Measurements from ENCODE around the gene FGFR4. TPM values are rescaled to one million over a fixed set of nuclear protein-coding genes. Genes with fewer than 3 reads are reported as not detected.
A peak's percentile ranks its signal among the peaks of the same experiment; 100 is the strongest.

Gene FGFR4
- 12.0 TPM for total RNA-seq

DNA sequence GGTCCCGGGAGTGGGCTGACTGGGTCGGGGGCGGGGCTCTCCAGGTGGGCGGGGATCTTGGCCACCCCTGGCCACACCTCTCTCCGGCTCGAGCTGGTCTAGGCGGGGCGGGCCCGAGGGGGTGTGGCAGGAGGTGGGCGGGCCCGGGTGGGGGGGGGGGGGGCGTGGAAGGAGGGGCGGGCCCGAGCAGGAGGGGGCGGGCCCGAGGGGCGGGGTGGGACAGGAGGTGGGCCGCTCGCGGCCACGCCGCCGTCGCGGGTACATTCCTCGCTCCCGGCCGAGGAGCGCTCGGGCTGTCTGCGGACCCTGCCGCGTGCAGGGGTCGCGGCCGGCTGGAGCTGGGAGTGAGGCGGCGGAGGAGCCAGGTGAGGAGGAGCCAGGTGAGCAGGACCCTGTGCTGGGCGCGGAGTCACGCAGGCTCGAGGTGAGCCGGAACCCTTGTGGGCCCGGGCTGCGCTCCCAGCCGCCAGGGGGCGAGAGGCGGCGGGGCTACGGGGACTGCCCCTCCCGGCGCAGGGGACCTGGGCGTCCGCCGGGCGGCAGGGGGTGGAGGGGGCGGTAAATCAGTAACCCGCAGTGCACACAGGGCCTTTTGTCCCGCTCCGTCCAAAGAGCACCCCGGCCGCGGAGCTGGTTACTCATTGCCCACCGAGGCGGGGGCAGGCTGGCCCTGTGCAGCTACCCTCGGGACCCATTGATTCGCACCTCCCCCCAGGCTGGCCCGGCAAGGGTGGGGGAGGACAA, at the start of gene FGFR4:
FGFR4 (plus strand) TSS at position 262 of the 744 bp plus-strand sequence. CDS start 2,688 bp downstream, outside the sequence.
- no peak for DNase-seq (ENCODE audit: extremely low spot score in 2 of 2)
- peak within 1 kb of the TSS; percentile 33 for H3K27ac ChIP-seq
- no peaks in the 10 kb centered on the region for H3K27me3 ChIP-seq
- H3K36me3 ChIP-seq = no peaks in the 10 kb centered on the region
- peaks cover 33% of the 10 kb centered on the region for H3K4me1 ChIP-seq
- intact Hi-C loops (cut with DNase I) = no loop called here
- no peak for TF ChIP-seq POLR2A (IDR thresholded peaks at IDR 0.05)
- peak in 1 of 2 donors; percentile 27 for TF ChIP-seq POLR2AphosphoS5 (IDR thresholded peaks at IDR 0.05; ENCODE audit: insufficient read depth in 1 of 2, low read depth in 1 of 2)
- TF ChIP-seq, protein P1, sequence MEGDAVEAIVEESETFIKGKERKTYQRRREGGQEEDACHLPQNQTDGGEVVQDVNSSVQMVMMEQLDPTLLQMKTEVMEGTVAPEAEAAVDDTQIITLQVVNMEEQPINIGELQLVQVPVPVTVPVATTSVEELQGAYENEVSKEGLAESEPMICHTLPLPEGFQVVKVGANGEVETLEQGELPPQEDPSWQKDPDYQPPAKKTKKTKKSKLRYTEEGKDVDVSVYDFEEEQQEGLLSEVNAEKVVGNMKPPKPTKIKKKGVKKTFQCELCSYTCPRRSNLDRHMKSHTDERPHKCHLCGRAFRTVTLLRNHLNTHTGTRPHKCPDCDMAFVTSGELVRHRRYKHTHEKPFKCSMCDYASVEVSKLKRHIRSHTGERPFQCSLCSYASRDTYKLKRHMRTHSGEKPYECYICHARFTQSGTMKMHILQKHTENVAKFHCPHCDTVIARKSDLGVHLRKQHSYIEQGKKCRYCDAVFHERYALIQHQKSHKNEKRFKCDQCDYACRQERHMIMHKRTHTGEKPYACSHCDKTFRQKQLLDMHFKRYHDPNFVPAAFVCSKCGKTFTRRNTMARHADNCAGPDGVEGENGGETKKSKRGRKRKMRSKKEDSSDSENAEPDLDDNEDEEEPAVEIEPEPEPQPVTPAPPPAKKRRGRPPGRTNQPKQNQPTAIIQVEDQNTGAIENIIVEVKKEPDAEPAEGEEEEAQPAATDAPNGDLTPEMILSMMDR (IDR thresholded peaks at IDR 0.05) = peak in 1 of 3 experiments; percentile 41
- H3K9me3 ChIP-seq = no peaks in the 10 kb centered on the region
- H3K4me3 ChIP-seq = peak within 1 kb of the TSS; percentile 45 to 46

DNA sequence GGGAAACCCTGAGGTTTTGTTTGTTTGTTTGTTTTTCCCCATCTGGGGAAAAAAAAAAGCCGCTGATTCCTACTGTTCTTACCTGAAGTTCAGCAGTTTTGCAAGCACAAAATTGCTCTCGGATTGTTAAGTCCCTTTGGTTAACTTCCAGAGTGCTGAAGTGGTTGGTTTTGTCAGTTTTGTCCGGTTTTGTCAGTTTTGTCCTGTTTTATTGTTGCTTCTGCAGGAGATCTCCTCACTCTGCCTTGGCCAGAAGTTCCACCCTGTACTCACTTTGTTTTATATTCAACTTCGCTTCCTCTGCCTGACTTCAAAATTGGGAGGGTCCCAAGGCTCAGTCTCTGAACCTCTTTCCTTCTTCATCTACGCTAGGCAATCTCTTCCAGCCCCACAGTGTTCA, 49.8 kb upstream of the FGFR4 start:
- no peaks in the 10 kb centered on the region for H3K27me3 ChIP-seq
- H3K36me3 ChIP-seq = peaks cover 0 to 12% of the 10 kb centered on the region in 2 donors
- intact Hi-C loops (cut with DNase I) = no loop called here
- H3K4me1 ChIP-seq = peaks cover 12% of the 10 kb centered on the region
- H3K9me3 ChIP-seq = no peaks in the 10 kb centered on the region
- no peak overlapping the region for H3K4me3 ChIP-seq
- TF ChIP-seq POLR2A (IDR thresholded peaks at IDR 0.05) (no peak), POLR2AphosphoS5 (IDR thresholded peaks at IDR 0.05; ENCODE audit: insufficient read depth in 1 of 2, low read depth in 1 of 2) (no peak)
- TF ChIP-seq, protein P1 (IDR thresholded peaks at IDR 0.05) = no peak
- H3K27ac ChIP-seq = no peak overlapping the region
- DNase-seq (ENCODE audit: extremely low spot score in 2 of 2) = no peak

DNA sequence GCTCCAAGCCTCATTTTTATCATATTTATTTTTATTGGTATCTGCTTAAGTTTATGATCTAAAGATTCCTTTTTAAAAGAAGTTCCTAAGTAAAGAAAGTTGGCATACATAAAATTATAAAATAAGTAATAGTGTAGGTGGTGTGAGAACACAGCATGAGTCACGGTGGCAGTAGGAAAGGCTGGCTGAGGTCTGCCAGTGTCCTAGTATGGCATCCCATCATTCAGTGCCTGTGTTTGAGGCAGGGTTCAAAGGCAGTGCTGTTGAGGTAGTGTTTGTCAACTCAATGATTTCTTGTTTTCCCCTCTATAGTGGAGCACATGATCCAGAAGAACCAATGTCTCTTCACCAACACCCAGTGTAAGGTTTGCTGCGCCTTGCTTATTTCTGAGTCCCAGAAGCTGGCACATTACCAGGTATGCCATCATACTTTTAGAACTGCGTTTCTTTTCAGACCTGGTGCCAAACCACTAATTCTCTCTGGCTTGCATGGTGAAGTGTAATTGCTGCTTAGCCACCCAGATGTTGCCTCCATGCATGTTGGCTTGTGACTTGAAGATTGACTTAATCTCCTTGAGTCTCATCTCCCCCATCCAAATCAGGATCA, 45.8 kb upstream of the FGFR4 start:
- peaks cover 11% of the 10 kb centered on the region for H3K4me1 ChIP-seq
- H3K4me3 ChIP-seq = no peak overlapping the region
- DNase-seq (ENCODE audit: extremely low spot score in 2 of 2) = no peak
- no peaks in the 10 kb centered on the region for H3K27me3 ChIP-seq
- intact Hi-C loops (cut with DNase I) = no loop called here
- H3K36me3 ChIP-seq = peaks cover 0 to 30% of the 10 kb centered on the region in 2 donors
- no peaks in the 10 kb centered on the region for H3K9me3 ChIP-seq
- no peak for TF ChIP-seq POLR2AphosphoS5 (IDR thresholded peaks at IDR 0.05; ENCODE audit: insufficient read depth in 1 of 2, low read depth in 1 of 2)
- no peak for TF ChIP-seq POLR2A (IDR thresholded peaks at IDR 0.05)
- TF ChIP-seq, protein P1 (IDR thresholded peaks at IDR 0.05) = no peak
- no peak overlapping the region for H3K27ac ChIP-seq

DNA sequence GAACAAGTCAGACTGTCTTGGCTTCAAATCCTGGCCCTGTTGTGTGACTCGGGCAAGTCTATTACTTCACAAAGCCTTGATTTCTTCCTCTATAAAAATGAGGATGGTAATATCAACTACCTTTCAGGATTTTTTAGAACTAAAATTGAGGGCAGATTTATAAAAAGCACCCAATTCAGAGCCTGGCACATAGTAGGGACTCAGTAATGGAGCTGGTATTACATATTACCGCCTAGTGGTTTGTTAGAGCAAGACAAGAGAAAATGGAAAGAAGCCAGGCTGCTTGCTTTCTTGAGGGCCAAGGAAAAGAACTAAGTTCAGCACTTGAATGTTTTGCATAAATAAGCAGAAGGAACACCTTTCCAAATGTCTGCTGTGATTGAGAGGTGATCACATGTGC, 44.8 kb upstream of the FGFR4 start:
- H3K4me3 ChIP-seq = no peak overlapping the region
- DNase-seq (ENCODE audit: extremely low spot score in 2 of 2) = no peak
- peaks cover 0 to 30% of the 10 kb centered on the region in 2 donors for H3K36me3 ChIP-seq
- H3K27me3 ChIP-seq = no peaks in the 10 kb centered on the region
- peaks cover under 1% of the 10 kb centered on the region for H3K4me1 ChIP-seq
- H3K9me3 ChIP-seq = no peaks in the 10 kb centered on the region
- intact Hi-C loops (cut with DNase I) = no loop called here
- no peak overlapping the region for H3K27ac ChIP-seq
- TF ChIP-seq POLR2AphosphoS5 (IDR thresholded peaks at IDR 0.05; ENCODE audit: insufficient read depth in 1 of 2, low read depth in 1 of 2) (no peak), POLR2A (IDR thresholded peaks at IDR 0.05) (no peak)
- TF ChIP-seq, protein P1 (IDR thresholded peaks at IDR 0.05) = no peak

DNA sequence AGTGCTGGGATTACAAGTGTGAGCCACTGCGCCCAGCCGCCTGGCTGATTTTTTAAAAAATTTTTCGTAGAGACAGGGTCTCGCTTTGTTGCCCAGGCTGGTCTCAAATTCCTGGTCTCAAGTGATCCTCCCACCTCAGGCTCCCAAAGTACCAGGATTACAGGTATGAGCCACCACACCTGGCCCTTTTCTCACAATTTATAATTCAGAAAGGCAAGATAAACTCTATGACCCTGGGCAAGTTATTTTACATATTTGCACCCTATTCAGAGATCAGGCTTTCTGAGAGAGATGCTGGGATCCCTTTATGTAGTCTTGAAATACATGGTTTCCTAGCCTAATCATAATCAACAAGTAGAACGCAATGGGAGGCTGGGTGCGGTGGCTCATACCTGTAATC, 43.6 kb upstream of the FGFR4 start:
- intact Hi-C loops (cut with DNase I) = no loop called here
- no peaks in the 10 kb centered on the region for H3K4me1 ChIP-seq
- H3K36me3 ChIP-seq = peaks cover 0 to 35% of the 10 kb centered on the region in 2 donors
- H3K27ac ChIP-seq = no peak overlapping the region
- TF ChIP-seq POLR2A (IDR thresholded peaks at IDR 0.05) (no peak), POLR2AphosphoS5 (IDR thresholded peaks at IDR 0.05; ENCODE audit: insufficient read depth in 1 of 2, low read depth in 1 of 2) (no peak)
- TF ChIP-seq, protein P1 (IDR thresholded peaks at IDR 0.05) = no peak
- H3K9me3 ChIP-seq = no peaks in the 10 kb centered on the region
- no peak for DNase-seq (ENCODE audit: extremely low spot score in 2 of 2)
- H3K4me3 ChIP-seq = no peak overlapping the region
- H3K27me3 ChIP-seq = no peaks in the 10 kb centered on the region
